ENCODE results near the gene GRIPAP1. TPM values are rescaled to one million over a fixed set of nuclear protein-coding genes. Genes with fewer than 3 reads are reported as not detected.

The GRIPAP1 gene
- total RNA-seq, 1 donor: 15.6 TPM

GRCh38 chrX:48958635-48959094, 43.4 kb downstream of the GRIPAP1 start:
- H4K20me1 ChIP-seq (ENCODE audit: insufficient read depth, low read length): peaks cover 19% of the 10 kb centered on the region
- H2AFZ ChIP-seq (ENCODE audit: low read length): peak overlapping the region; percentile 66
- peak overlapping the region; percentile 79 for H3K4me3 ChIP-seq (ENCODE audit: insufficient read depth, low read length)
- DNase-seq (ENCODE audit: insufficient read length, low spot score, missing footprints): no peak
- H3K9me3 ChIP-seq (ENCODE audit: low read depth, low read length): no peaks in the 10 kb centered on the region
- H3K79me2 ChIP-seq (ENCODE audit: insufficient read depth, low read length): peaks cover 35% of the 10 kb centered on the region
- H3K27ac ChIP-seq (ENCODE audit: low read depth, low read length): peak overlapping the region; percentile 100
- TF ChIP-seq CTCF (IDR thresholded peaks at IDR 0.05; ENCODE audit: extremely low read depth, low read depth, low read length): no peak
- H3K4me2 ChIP-seq (ENCODE audit: insufficient read depth, low read length): peak overlapping the region; percentile 85
- no peaks in the 10 kb centered on the region for H3K27me3 ChIP-seq (ENCODE audit: insufficient read depth, low read length)
- peaks cover 18% of the 10 kb centered on the region for H3K4me1 ChIP-seq (ENCODE audit: insufficient read depth, low read length)
- peaks cover 14% of the 10 kb centered on the region for H3K36me3 ChIP-seq (ENCODE audit: insufficient read depth, low read length)

- Histone ChIP-seq H3K27ac (ENCODE audit: low read depth, low read length) (peak overlapping the region; percentile 100), H4K20me1 (ENCODE audit: insufficient read depth, low read length) (peaks cover 24% of the 10 kb centered on the region), H3K4me1 (ENCODE audit: insufficient read depth, low read length) (peaks cover 18% of the 10 kb centered on the region), H2AFZ (ENCODE audit: low read length) (peak overlapping the region; percentile 63), H3K79me2 (ENCODE audit: insufficient read depth, low read length) (peaks cover 42% of the 10 kb centered on the region), H3K4me3 (ENCODE audit: insufficient read depth, low read length) (peak overlapping the region; percentile 79), H3K36me3 (ENCODE audit: insufficient read depth, low read length) (peaks cover 17% of the 10 kb centered on the region), H3K27me3 (ENCODE audit: insufficient read depth, low read length) (no peaks in the 10 kb centered on the region), H3K9me3 (ENCODE audit: low read depth, low read length) (no peaks in the 10 kb centered on the region), H3K4me2 (ENCODE audit: insufficient read depth, low read length) (peak overlapping the region; percentile 85)
- peak; percentile 98 for DNase-seq (ENCODE audit: insufficient read length, low spot score, missing footprints)
- no peak for TF ChIP-seq CTCF (IDR thresholded peaks at IDR 0.05; ENCODE audit: extremely low read depth, low read depth, low read length)
Measured at GRCh38 chrX:48957827-48958634, 44.0 kb downstream of the GRIPAP1 start.

GRCh38 chrX:48957477-48957826, 44.6 kb downstream of the GRIPAP1 start, which contains the start of gene OTUD5:
Gene OTUD5, minus strand, starts transcription at chrX:48957607. Its CDS starts 37 bp downstream, at chrX:48957570.
- peaks cover 18% of the 10 kb centered on the region for H3K4me1 ChIP-seq (ENCODE audit: insufficient read depth, low read length)
- peak within 1 kb of the TSS; percentile 100 for H3K27ac ChIP-seq (ENCODE audit: low read depth, low read length)
- peak within 1 kb of the TSS; percentile 93 for H3K4me2 ChIP-seq (ENCODE audit: insufficient read depth, low read length)
- peak; percentile 94 for DNase-seq (ENCODE audit: insufficient read length, low spot score, missing footprints)
- no peaks in the 10 kb centered on the region for H3K9me3 ChIP-seq (ENCODE audit: low read depth, low read length)
- H3K36me3 ChIP-seq (ENCODE audit: insufficient read depth, low read length): peaks cover 17% of the 10 kb centered on the region
- peak within 1 kb of the TSS; percentile 79 for H3K4me3 ChIP-seq (ENCODE audit: insufficient read depth, low read length)
- H3K27me3 ChIP-seq (ENCODE audit: insufficient read depth, low read length): no peaks in the 10 kb centered on the region
- peak within 1 kb of the TSS; percentile 63 for H2AFZ ChIP-seq (ENCODE audit: low read length)
- peaks cover 47% of the 10 kb centered on the region for H3K79me2 ChIP-seq (ENCODE audit: insufficient read depth, low read length)
- peaks cover 24% of the 10 kb centered on the region for H4K20me1 ChIP-seq (ENCODE audit: insufficient read depth, low read length)
- no peak for TF ChIP-seq CTCF (IDR thresholded peaks at IDR 0.05; ENCODE audit: extremely low read depth, low read depth, low read length)

GRCh38 chrX:48956728-48957414, 45.2 kb downstream of the GRIPAP1 start:
- H4K20me1 ChIP-seq (ENCODE audit: insufficient read depth, low read length): peaks cover 24% of the 10 kb centered on the region
- peaks cover 17% of the 10 kb centered on the region for H3K36me3 ChIP-seq (ENCODE audit: insufficient read depth, low read length)
- H3K79me2 ChIP-seq (ENCODE audit: insufficient read depth, low read length): peaks cover 53% of the 10 kb centered on the region
- H2AFZ ChIP-seq (ENCODE audit: low read length): no peak overlapping the region
- H3K27ac ChIP-seq (ENCODE audit: low read depth, low read length): peak overlapping the region; percentile 63
- no peak for TF ChIP-seq CTCF (IDR thresholded peaks at IDR 0.05; ENCODE audit: extremely low read depth, low read depth, low read length)
- no peaks in the 10 kb centered on the region for H3K27me3 ChIP-seq (ENCODE audit: insufficient read depth, low read length)
- H3K9me3 ChIP-seq (ENCODE audit: low read depth, low read length): no peaks in the 10 kb centered on the region
- H3K4me3 ChIP-seq (ENCODE audit: insufficient read depth, low read length): peak overlapping the region; percentile 79
- DNase-seq (ENCODE audit: insufficient read length, low spot score, missing footprints): no peak
- peaks cover 18% of the 10 kb centered on the region for H3K4me1 ChIP-seq (ENCODE audit: insufficient read depth, low read length)
- H3K4me2 ChIP-seq (ENCODE audit: insufficient read depth, low read length): peak overlapping the region; percentile 93

All from osteoblast (primary cell).